Neutrophil (primary cell): ENCODE data around the gene PLGRKT.

ENCODE experiments used
- H3K27ac ChIP-seq: fragments of 200-600 bp; sonication (generic); 2 replicates; pipeline ENCODE4 v1.5.1; 2016; ENCODE audit warnings: mild to moderate bottlenecking, moderate library complexity
- H3K27me3 ChIP-seq: fragments of 200-600 bp; sonication (generic); 2 replicates; pipeline ENCODE4 v1.6.0; 2016; ENCODE audit warnings: mild to moderate bottlenecking
- H3K36me3 ChIP-seq: fragments of 200-600 bp; sonication (generic); 2 replicates; pipeline ENCODE4 v1.5.1; 2017
- H3K4me1 ChIP-seq, 2 experiments: fragments of 200-600 bp in 1 of 2; sonication (generic) in 1 of 2; 1 replicate in 1 of 2; 2 replicates in 1 of 2; pipeline versions ENCODE4 v1.5.1 to v1.6.1; 2013 to 2016; ENCODE audit warnings: low read depth in 1 of 2, low read length in 1 of 2, mild to moderate bottlenecking in 1 of 2, moderate library complexity in 1 of 2; ENCODE audit not compliant: control insufficient read depth in 1 of 2, insufficient read depth in 1 of 2
- H3K4me3 ChIP-seq, 2 experiments: fragments of 200-600 bp in 1 of 2; sonication (generic) in 1 of 2; 1 replicate in 1 of 2; 2 replicates in 1 of 2; pipeline ENCODE4 v1.5.1; 2013 to 2016; ENCODE audit warnings: low read depth in 1 of 2, low read length in 1 of 2, mild to moderate bottlenecking in 1 of 2, moderate library complexity in 1 of 2
- H3K9me3 ChIP-seq: fragments of 200-600 bp; sonication (generic); 2 replicates; pipeline ENCODE4 v1.5.1; 2016
- TF ChIP-seq, protein P1 (sequence below): fragments of 200-600 bp; sonication (generic); IDR thresholded peaks from 2 replicates; pipeline ENCODE4 v1.5.1; 2016; ENCODE audit warnings: antibody characterized with exemption

Gene PLGRKT

DNA sequence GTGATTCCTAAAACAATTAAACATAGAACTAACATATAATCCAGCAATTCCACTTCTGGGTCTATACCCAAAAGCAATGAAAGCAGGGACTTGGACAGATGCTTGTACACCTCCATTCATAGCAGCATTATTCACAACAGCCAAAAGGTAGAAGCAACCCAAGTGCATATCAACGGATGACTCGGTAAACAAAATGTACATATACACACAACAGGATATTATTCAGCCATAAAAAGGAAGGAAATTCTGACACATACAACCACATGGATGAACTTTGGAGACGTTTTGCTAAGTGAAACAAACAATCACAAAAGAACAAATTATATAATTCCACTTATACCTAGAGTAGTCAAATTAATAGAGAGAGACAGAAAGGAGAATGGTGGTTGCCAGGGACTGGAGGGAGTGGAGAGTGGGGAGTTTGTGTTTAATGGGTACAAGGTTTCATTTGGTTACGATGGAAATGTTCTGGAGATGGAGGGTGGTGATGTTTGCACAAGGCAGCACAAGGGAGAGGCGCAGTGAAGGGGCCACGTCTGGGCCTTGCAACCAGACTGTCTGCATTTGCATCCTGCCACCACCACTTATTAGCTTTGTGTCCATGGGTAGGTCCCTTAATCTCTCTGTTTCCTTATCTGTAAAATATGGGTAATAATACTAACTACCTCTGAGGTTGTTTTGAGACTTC, 61.8 kb downstream of the PLGRKT start:
- no peak overlapping the region for H3K4me3 ChIP-seq
- no peak overlapping the region for H3K27ac ChIP-seq
- H3K36me3 ChIP-seq, result no peaks in the 10 kb centered on the region
- no peaks in the 10 kb centered on the region for H3K9me3 ChIP-seq
- no peaks in the 10 kb centered on the region for H3K4me1 ChIP-seq
- TF ChIP-seq, protein P1, sequence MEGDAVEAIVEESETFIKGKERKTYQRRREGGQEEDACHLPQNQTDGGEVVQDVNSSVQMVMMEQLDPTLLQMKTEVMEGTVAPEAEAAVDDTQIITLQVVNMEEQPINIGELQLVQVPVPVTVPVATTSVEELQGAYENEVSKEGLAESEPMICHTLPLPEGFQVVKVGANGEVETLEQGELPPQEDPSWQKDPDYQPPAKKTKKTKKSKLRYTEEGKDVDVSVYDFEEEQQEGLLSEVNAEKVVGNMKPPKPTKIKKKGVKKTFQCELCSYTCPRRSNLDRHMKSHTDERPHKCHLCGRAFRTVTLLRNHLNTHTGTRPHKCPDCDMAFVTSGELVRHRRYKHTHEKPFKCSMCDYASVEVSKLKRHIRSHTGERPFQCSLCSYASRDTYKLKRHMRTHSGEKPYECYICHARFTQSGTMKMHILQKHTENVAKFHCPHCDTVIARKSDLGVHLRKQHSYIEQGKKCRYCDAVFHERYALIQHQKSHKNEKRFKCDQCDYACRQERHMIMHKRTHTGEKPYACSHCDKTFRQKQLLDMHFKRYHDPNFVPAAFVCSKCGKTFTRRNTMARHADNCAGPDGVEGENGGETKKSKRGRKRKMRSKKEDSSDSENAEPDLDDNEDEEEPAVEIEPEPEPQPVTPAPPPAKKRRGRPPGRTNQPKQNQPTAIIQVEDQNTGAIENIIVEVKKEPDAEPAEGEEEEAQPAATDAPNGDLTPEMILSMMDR, result no peak
- no peaks in the 10 kb centered on the region for H3K27me3 ChIP-seq

DNA sequence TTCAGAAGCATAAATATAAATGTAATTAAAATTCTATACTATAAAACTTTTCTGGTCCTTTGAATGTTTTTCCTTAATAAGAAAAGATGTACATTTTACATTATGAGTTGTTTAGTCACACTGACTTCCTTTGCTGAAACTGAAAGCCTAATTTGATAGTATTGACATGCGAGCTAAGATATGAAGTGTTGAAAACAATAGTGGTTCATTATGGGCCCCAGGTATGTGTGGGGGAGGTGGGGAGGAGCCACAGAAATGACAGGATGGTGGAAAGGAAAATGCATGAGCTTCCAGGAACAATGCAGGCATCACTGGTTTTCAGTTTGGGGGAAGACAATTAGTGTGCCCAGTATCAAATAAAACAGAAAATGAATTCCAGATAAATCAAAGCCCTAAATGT, 62.6 kb downstream of the PLGRKT start:
- TF ChIP-seq, protein P1, result no peak
- no peaks in the 10 kb centered on the region for H3K4me1 ChIP-seq
- H3K36me3 ChIP-seq, result no peaks in the 10 kb centered on the region
- H3K4me3 ChIP-seq, result no peak overlapping the region
- no peaks in the 10 kb centered on the region for H3K27me3 ChIP-seq
- H3K27ac ChIP-seq, result no peak overlapping the region
- H3K9me3 ChIP-seq, result no peaks in the 10 kb centered on the region

DNA sequence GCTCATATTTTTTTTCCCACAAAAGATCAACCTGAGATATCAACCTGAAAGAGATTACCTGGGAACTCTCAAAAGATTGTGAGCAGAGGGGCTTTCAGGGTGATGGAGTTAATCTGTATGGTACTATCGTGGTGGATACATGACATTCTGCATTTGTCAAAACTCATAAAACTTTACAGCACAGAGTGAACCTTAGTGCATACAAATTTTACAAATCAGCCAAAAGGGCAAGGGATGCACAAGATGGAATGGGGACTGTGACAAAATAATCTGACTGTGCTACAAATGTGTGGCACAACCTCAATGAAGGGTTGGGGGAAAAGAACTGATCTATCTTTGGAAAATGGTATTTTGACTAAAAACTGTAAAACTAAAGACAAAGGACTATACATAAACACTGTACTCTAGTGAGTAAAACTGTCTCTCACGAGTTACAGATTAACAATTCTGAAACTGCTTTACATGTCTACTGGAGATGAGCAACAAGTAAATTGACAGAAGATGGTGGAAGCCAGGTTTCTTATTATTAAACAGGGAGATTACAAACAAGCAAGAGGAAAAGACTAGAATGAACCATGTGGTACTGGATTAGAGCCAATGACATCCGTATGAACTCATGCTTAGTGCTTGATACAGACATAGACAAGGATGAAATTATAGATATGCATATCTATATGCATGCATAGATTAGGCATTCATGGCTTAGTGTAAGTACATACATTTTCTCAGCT, 73.3 kb downstream of the PLGRKT start:
- Histone ChIP-seq H3K4me3 (no peak overlapping the region), H3K4me1 (no peaks in the 10 kb centered on the region), H3K27me3 (no peaks in the 10 kb centered on the region), H3K36me3 (no peaks in the 10 kb centered on the region), H3K27ac (no peak overlapping the region), H3K9me3 (no peaks in the 10 kb centered on the region)
- TF ChIP-seq, protein P1, result no peak

DNA sequence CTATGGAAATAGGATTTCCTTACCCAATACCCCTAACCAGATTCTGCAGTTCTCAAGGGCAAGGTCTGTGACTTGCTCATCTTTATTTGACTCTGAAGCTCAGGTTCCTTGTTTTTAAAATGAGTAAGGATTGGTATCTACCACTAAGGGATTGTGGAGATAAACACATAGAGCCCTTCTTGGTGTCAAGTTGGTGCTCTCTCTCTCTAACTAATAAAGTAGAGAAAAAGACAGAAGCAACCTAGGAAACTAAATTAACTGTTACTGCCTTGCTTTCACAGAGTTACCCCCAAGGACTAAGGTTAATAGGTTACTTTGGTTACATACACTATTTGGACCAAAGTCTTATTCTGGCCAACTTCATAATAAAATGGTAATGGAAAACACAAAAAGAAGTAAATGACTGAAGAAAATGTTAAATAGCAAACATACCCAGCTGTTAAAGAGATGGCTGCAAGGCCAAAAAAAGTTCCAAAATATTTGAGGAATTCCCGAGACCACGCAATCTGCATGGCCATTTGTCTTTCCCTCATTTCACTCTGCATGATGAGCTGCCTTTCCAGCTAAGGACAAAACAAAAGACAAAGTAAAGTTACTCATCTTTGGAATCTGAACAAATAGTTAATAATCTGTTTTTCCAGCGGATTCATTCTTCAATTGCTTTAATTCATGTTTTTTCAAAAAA, 76.3 kb downstream of the PLGRKT start:
- no peak overlapping the region for H3K4me3 ChIP-seq
- no peaks in the 10 kb centered on the region for H3K4me1 ChIP-seq
- no peak overlapping the region for H3K27ac ChIP-seq
- no peaks in the 10 kb centered on the region for H3K27me3 ChIP-seq
- H3K9me3 ChIP-seq, result no peaks in the 10 kb centered on the region
- TF ChIP-seq, protein P1, result no peak
- no peaks in the 10 kb centered on the region for H3K36me3 ChIP-seq

DNA sequence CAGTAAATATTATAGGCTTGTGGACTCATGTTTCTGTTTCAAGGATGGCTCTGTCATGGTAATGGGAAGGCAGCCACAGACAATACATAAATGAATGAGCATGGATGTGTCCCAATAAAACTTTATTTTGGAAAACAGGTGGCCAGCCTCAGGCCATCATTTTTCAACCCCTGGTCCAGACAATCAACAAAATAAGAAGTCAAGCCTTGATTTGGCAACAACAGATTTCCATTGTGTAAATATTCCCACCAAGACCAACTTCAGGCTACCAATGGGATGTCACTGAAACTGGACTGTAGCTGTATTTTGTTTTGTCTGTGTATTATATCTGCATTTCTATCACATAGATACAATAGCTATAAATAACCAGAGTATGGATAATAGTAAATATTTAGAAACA, 77.4 kb downstream of the PLGRKT start:
- H3K4me3 ChIP-seq, result no peak overlapping the region
- H3K36me3 ChIP-seq, result no peaks in the 10 kb centered on the region
- TF ChIP-seq, protein P1, result no peak
- H3K4me1 ChIP-seq, result no peaks in the 10 kb centered on the region
- no peaks in the 10 kb centered on the region for H3K27me3 ChIP-seq
- no peaks in the 10 kb centered on the region for H3K9me3 ChIP-seq
- H3K27ac ChIP-seq, result no peak overlapping the region
